Kidney (tissue), 14 donors: Measurements from ENCODE around the gene SRSF3. TPM values are rescaled to one million over a fixed set of nuclear protein-coding genes. Genes with fewer than 3 reads are reported as not detected.

Source experiments
- DNase-seq, 5 donors: peaks; one replicate each; pipeline ENCODE4 v3.0.0-alpha.2; 2013 to 2020
- FAIRE-seq: peaks from 2 replicates; lab custom pipeline; 2012; peaks lifted over from hg19 to GRCh38; lab: Jason Lieb, UNC
- H3K27ac ChIP-seq, 2 donors: one replicate each; pipeline ENCODE4 v1.7.0; 2013; ENCODE audit warnings: low read depth in 2 of 2, low read length in 2 of 2, inconsistent platforms in 1 of 2
- H3K27me3 ChIP-seq: one replicate; pipeline ENCODE4 v1.7.1; 2013; ENCODE audit warnings: low read length, inconsistent platforms; ENCODE audit not compliant: control insufficient read depth, insufficient read depth
- H3K36me3 ChIP-seq, 3 donors: one replicate each; pipeline versions ENCODE4 v1.7.0 to v1.7.1; 2013; ENCODE audit warnings: low read length in 3 of 3, control low read depth in 1 of 3, inconsistent platforms in 1 of 3; ENCODE audit not compliant: insufficient read depth in 3 of 3, control insufficient read depth in 2 of 3
- H3K4me1 ChIP-seq, 3 donors: one replicate each; pipeline versions ENCODE4 v1.7.0 to v1.7.1; 2013; ENCODE audit warnings: low read length in 3 of 3, inconsistent platforms in 1 of 3, low read depth in 1 of 3; ENCODE audit not compliant: control insufficient read depth in 2 of 3, insufficient read depth in 2 of 3
- H3K4me3 ChIP-seq, 3 donors: one replicate each; pipeline versions ENCODE4 v1.7.0 to v1.8.1; 2013; ENCODE audit warnings: low read length in 3 of 3, control low read depth in 1 of 3, inconsistent platforms in 1 of 3
- H3K9ac ChIP-seq, 3 donors: one replicate each; pipeline versions ENCODE4 v1.7.0 to v1.7.1; 2013; ENCODE audit warnings: low read length in 3 of 3, control low read depth in 1 of 3, inconsistent platforms in 1 of 3
- H3K9me3 ChIP-seq, 3 donors: one replicate each; pipeline versions ENCODE4 v1.7.0 to v1.7.1; 2013; ENCODE audit warnings: low read length in 3 of 3, control low read depth in 1 of 3, inconsistent platforms in 1 of 3; ENCODE audit not compliant: control insufficient read depth in 2 of 3, insufficient read depth in 1 of 3
- CTCF ChIP-seq: IDR thresholded peaks from 3 replicates; pipeline ENCODE4 v1.5.1; 2012; ENCODE audit warnings: mild to moderate bottlenecking, moderate library complexity, borderline replicate concordance; ENCODE audit not compliant: insufficient read depth; ENCODE audit errors: extremely low read depth
- intact Hi-C: fragments of 100-400 bp; cut with DNase I; formaldehyde crosslinking; loops from one replicate; pipeline ENCODE4 v1.11.1; 2022
- polyA plus RNA-seq: library from polyadenylated mRNA; stranded (reverse); fragments of 350-450 nt; fragmentation: Illumina TruSeq; extraction: RNeasy Lipid Tissue Mini Kit (QIAGEN cat#74804); gene quantifications from one replicate; pipeline ENCODE4 v1.2.3, GENCODE V29; 2014; ENCODE audit warnings: low read depth, low replicate concordance; ENCODE audit not compliant: insufficient read depth
- total RNA-seq: library from RNA; stranded (reverse); fragmentation: NEBNext Ultra II Directional; extraction: Animal tissue kit (Norgen Biotek cat#: 25700); gene quantifications from one replicate; pipeline ENCODE4 v1.2.1, GENCODE V29; 2021
- donor health status: control.
- donor health status: control.
- donor health status: control.
- donor health status: control.
- donor health status: control.
- donor health status: DM: yes; HTN: yes; CAD: no.
- donor health status: Normal renal cell carcinoma (clear cell type).

Gene SRSF3
- total and polyA plus RNA-seq, 2 donors from 2014 or later, result 222 to 257 TPM

DNA sequence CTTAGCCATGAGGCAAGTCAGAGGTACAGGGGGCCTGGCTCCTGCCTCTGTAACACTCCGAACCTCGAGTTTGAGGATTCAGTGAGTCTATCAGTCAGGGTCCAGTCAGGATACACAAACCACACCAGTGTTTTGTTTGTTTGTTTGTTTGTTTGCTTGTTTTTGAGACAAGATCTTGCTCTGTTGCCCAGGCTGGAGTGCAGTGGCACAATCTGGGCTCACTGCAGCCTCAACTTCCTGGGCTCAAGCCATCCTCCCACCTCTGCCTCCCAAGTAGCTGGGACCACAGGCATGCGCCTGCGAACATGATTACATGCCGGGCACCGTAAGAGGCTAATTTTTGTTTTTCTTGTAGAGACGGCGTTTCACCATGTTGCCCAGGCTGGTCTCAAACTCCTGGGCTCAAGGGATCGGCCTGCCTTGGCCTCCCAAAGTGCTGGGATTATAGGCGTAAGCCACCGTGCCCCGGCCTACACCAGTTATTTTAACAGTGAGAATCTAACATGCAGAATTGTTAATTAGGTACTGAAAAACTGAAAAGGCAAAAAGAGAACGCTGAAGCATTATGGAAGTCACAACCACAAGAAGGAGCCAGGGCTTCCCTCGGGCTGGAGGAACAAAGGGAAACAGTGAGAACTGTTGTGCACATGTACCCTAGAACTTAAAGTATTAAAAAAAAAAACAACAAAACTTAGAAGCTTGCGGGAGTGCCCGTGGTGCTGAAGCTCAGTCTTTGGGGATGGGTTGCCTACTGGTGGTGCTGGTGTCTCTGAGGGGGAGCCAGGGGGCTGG is 40.4 kb downstream of the SRSF3 start:
- intact Hi-C loops, result no loop called here
- H3K36me3 ChIP-seq, result no peaks in the 10 kb centered on the region
- no peak for TF ChIP-seq CTCF
- DNase-seq (no peak), FAIRE-seq (no peak)
- no peaks in the 10 kb centered on the region for H3K27me3 ChIP-seq
- no peak overlapping the region for H3K9ac ChIP-seq
- H3K9me3 ChIP-seq, result no peaks in the 10 kb centered on the region
- H3K27ac ChIP-seq, result no peak overlapping the region
- H3K4me3 ChIP-seq, result no peak overlapping the region
- peaks cover 0 to 2% (median 0%) of the 10 kb centered on the region in 3 donors for H3K4me1 ChIP-seq

DNA sequence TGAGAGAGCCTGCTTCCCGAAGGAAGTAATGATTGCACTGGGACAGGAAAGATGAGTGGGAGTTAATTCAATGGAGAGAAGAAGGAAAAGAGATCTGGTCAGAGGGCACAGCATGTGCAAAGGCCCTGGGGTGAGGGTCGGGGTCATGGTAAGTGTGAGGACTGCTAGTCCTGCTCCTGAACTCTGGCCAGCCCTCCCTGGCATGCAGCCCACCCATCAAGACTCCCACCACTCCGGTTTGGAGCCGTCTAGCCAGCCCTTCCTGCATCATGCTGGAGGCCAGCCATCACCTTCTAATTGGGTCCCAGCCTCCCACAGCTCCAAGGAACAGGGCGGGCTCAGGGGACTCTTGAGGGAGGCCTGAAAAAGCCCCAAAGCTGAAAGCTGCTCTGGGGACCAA is 42.1 kb downstream of the SRSF3 start:
- DNase-seq (peak in 1 of 5 donors; percentile 72), FAIRE-seq (no peak)
- H3K27ac ChIP-seq, result no peak overlapping the region
- H3K27me3 ChIP-seq, result no peaks in the 10 kb centered on the region
- H3K9ac ChIP-seq, result no peak overlapping the region
- H3K4me1 ChIP-seq, result peaks cover 0 to 2% (median 0%) of the 10 kb centered on the region in 3 donors
- no peaks in the 10 kb centered on the region for H3K9me3 ChIP-seq
- H3K4me3 ChIP-seq, result no peak overlapping the region
- intact Hi-C loops, result no loop called here
- H3K36me3 ChIP-seq, result no peaks in the 10 kb centered on the region
- TF ChIP-seq CTCF, result no peak

- Histone ChIP-seq H3K9me3 (no peaks in the 10 kb centered on the region), H3K9ac (no peak overlapping the region), H3K27ac (no peak overlapping the region), H3K36me3 (no peaks in the 10 kb centered on the region), H3K27me3 (no peaks in the 10 kb centered on the region), H3K4me1 (peaks cover 0 to 2% (median 0%) of the 10 kb centered on the region in 3 donors), H3K4me3 (no peak overlapping the region)
- intact Hi-C loops, result no loop called here
- peak in 1 of 5 donors; percentile 44 for DNase-seq
- no peak for FAIRE-seq
- no peak for TF ChIP-seq CTCF
These were observed 42.7 kb downstream of the SRSF3 start for GRCh38 chr6:36636687-36637418.
